Kidney glomerular epithelial cell (primary cell): ENCODE measurements around the gene PSPN.

Source experiments
- DNase-seq: peaks from one replicate; lab custom pipeline; 2025; lab: John Stamatoyannopoulos, UW

The PSPN gene

DNA sequence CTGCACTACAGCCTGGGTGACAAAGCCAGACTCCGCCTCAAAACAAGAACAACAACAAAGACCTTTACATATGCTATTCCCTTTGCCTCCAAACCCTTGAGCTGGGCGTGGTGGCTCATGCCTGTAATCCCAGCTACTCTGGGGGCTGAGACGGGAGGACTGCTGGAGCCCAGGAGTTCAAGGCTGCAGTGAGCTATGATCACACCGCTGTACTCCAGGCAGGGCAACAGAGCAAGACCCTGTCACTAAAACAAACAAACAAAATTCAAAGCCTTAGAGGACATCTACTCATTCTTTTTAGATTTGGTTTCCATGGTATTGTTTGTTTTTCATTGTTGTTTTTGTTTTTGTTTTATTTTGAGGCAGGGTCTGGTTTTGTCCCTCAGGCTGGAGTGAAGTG is 50.1 kb downstream of the PSPN start:
- DNase-seq: no peak
